ENCODE results near the gene TNNT2.
A peak's percentile ranks its signal among the peaks of the same experiment; 100 is the strongest.

TNNT2 gene

GRCh38 chr1:201350884-201351283, 26.6 kb downstream of the TNNT2 start:
- TF ChIP-seq CTCF (IDR thresholded peaks at IDR 0.05; ENCODE audit: low read depth, low read length), result no peak
- no peak for DNase-seq (ENCODE audit: extremely low read depth, low read depth)

DNA sequence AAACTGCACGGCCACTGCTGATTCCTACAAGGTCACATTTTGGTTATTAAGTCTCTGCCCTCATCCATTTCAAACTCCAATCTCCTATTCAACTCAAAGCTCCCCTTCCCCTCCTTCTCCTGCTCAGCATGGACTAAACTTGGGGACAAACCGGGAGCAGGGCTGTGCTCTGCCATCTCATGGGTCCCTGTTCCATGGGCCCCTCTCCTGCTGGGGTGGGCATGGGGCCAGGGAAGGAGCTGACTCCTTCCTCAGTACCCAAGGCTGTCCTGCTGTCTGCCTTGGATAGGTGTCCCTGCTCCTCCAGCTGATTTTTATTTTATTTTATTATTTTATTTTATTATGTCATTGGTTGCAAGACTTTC, 27.1 kb downstream of the TNNT2 start:
- TF ChIP-seq CTCF (IDR thresholded peaks at IDR 0.05; ENCODE audit: low read depth, low read length), result no peak
- DNase-seq (ENCODE audit: extremely low read depth, low read depth), result no peak

DNA sequence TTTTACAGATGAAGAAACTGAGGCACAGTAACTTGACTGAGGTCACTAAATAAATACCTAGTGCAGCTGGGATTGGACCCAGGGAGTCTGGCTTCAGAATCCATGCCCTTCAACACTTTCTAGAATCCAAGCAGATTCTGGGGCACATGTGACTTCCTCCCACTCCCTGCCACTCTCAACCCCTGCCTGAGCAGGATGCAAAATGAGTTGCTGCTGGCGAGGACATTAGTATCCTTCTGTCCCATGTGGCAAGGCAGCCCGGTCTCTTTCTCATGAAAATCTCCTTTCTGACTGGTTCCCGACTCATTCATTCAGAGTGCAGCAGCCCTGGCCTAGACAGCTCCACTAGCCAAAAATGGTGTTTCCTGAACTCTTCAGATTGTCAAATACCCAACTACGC, 28.4 kb downstream of the TNNT2 start:
- DNase-seq (ENCODE audit: extremely low read depth, low read depth), result no peak
- TF ChIP-seq CTCF (IDR thresholded peaks at IDR 0.05; ENCODE audit: low read depth, low read length), result no peak

DNA sequence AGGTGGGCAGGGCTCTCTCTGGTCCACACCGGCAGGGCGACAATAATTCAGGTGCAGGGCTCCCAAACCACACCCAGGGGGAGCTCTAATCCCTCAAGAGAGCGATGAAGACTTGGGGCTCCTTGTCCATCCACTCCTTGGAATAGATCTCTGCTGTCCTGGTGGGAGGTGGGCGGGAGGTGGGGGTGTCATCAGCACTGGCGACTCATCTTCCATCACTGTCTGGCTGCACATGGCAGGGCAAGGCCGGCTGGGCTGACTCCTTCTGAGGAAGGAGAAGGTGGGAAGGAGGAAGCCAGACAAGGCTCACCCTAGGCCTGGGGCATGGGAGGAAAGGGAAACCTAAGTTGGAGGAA, 29.3 kb downstream of the TNNT2 start:
- TF ChIP-seq CTCF (IDR thresholded peaks at IDR 0.05; ENCODE audit: low read depth, low read length), result peak; percentile 70
- no peak for DNase-seq (ENCODE audit: extremely low read depth, low read depth)

GRCh38 chr1:201347498-201348210, 29.8 kb downstream of the TNNT2 start:
- no peak for TF ChIP-seq CTCF (IDR thresholded peaks at IDR 0.05; ENCODE audit: low read depth, low read length)

GRCh38 chr1:201346987-201347386, 30.5 kb downstream of the TNNT2 start:
- DNase-seq (ENCODE audit: extremely low read depth, low read depth), result no peak
- TF ChIP-seq CTCF (IDR thresholded peaks at IDR 0.05; ENCODE audit: low read depth, low read length), result no peak

More at GRCh38 chr1:201347498-201348210, 29.8 kb downstream of the TNNT2 start:
- DNase-seq (ENCODE audit: extremely low read depth, low read depth), result no peak

DNA sequence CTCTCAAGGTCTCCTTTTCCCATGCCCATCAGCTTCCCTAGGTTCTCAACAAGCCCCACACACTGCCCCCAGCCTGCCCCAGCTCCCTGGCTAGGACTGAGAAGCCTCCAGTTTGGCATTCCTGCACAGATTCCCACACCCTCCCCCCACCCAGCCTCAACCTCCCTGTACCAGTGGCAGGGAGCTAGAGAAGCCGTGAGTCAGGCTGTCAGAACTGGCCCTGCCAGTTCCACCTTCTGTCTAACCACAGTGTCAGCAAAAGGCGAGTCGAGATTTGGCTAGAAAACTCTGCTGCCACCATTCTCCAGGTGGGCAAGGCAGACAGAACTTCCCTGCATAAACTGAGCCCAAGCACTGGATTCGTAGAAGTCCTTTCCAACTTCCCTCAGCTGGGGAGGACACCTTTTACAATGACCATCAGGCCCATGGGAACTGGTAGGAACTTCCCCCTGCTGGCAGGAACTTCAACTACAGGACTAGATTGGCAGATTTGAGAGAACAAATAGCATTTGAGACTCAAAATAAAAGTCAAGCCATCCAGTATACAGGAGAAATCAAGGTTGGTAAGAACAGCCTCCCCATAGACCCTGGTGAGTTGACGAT, 31.0 kb downstream of the TNNT2 start:
- no peak for DNase-seq (ENCODE audit: extremely low read depth, low read depth)

More for the DNA sequence above, 31.0 kb downstream of the TNNT2 start:
- peak; percentile 75 for TF ChIP-seq CTCF (IDR thresholded peaks at IDR 0.05; ENCODE audit: low read depth, low read length)

Measured in AG09319 (cell line).